Endodermal cell (in vitro differentiated cells): ENCODE results near the gene ASAP2. TPM values are rescaled to one million over a fixed set of nuclear protein-coding genes. Genes with fewer than 3 reads are reported as not detected.

Experiments
- DNase-seq: peaks from one replicate; pipeline ENCODE4 v3.0.0-alpha.2; 2017
- H3K27ac ChIP-seq: 2 replicates; pipeline ENCODE4 v1.5.1; 2013; ENCODE audit warnings: mild to moderate bottlenecking, low read depth, low read length, moderate library complexity
- H3K27me3 ChIP-seq: 2 replicates; pipeline ENCODE4 v1.6.1; 2013; ENCODE audit warnings: mild to moderate bottlenecking, low read length, moderate library complexity; ENCODE audit not compliant: insufficient read depth, control insufficient read depth, poor library complexity, severe bottlenecking
- H3K36me3 ChIP-seq: 2 replicates; pipeline ENCODE4 v1.7.0; 2013; ENCODE audit warnings: mild to moderate bottlenecking, low read length, moderate library complexity; ENCODE audit not compliant: control insufficient read depth, insufficient read depth
- H3K4me1 ChIP-seq: one replicate; pipeline ENCODE4 v1.7.0; 2013; ENCODE audit warnings: low read length; ENCODE audit not compliant: control insufficient read depth, insufficient read depth
- H3K4me3 ChIP-seq: 2 replicates; pipeline ENCODE4 v1.5.1; 2013; ENCODE audit warnings: mild to moderate bottlenecking, low read length, moderate library complexity
- H3K9ac ChIP-seq: 2 replicates; pipeline ENCODE4 v1.6.1; 2013; ENCODE audit warnings: mild to moderate bottlenecking, low read length, moderate library complexity; ENCODE audit not compliant: poor library complexity, severe bottlenecking; ENCODE audit errors: extremely low read depth
- H3K9me3 ChIP-seq: 2 replicates; pipeline ENCODE4 v1.6.1; 2013; ENCODE audit warnings: mild to moderate bottlenecking, low read length, moderate library complexity; ENCODE audit not compliant: control insufficient read depth
- H3K27ac Mint-ChIP-seq: 2 replicates; pipeline ENCODE4 v1.8.0; 2020; ENCODE audit warnings: mixed read lengths
- H3K27me3 Mint-ChIP-seq: 2 replicates; pipeline ENCODE4 v1.8.0; 2021; ENCODE audit warnings: mild to moderate bottlenecking, mixed read lengths; ENCODE audit not compliant: insufficient read depth
- H3K36me3 Mint-ChIP-seq: 2 replicates; pipeline ENCODE4 v1.8.0; 2020; ENCODE audit warnings: low read depth, mixed read lengths
- H3K4me1 Mint-ChIP-seq: 2 replicates; pipeline ENCODE4 v1.8.0; 2020; ENCODE audit warnings: mixed read lengths
- H3K4me3 Mint-ChIP-seq: 2 replicates; pipeline ENCODE4 v1.8.0; 2020; ENCODE audit warnings: mild to moderate bottlenecking, moderate library complexity, mixed read lengths
- H3K9me3 Mint-ChIP-seq: 2 replicates; pipeline ENCODE4 v1.8.0; 2020; ENCODE audit warnings: mild to moderate bottlenecking, mixed read lengths
- WGBS, 2 experiments: methylation state at CpG; one replicate each; pipeline versions ENCODE4 v1.1.5 to v1.1.7; 2013; ENCODE audit warnings: missing lambda C conversion rate in 2 of 2, mixed read lengths in 1 of 2; ENCODE audit not compliant: insufficient coverage in 1 of 2, insufficient read length in 1 of 2; 5-methylcytosine and 5-hydroxymethylcytosine counted together
- total RNA-seq, 2 donors: library from RNA; stranded (reverse); fragmentation: NEBNext Ultra II Directional in 1 of 2; extraction: Animal tissue kit (Norgen Biotek cat#: 25700) in 1 of 2; gene quantifications; 2 replicates in 1 of 2; 3 replicates in 1 of 2; pipeline ENCODE4 v1.2.1, GENCODE V29; 2021
- TF ChIP-seq, protein P1 (sequence below): fragments of 200-600 bp; sonication (generic); conservative IDR thresholded peaks from 2 replicates; pipeline ENCODE4 v1.5.0; 2021; ENCODE audit warnings: antibody characterized with exemption, mild to moderate bottlenecking

Gene ASAP2
- total RNA-seq, 2 donors from 2014 or later = 11.8 to 20.4 TPM

DNA sequence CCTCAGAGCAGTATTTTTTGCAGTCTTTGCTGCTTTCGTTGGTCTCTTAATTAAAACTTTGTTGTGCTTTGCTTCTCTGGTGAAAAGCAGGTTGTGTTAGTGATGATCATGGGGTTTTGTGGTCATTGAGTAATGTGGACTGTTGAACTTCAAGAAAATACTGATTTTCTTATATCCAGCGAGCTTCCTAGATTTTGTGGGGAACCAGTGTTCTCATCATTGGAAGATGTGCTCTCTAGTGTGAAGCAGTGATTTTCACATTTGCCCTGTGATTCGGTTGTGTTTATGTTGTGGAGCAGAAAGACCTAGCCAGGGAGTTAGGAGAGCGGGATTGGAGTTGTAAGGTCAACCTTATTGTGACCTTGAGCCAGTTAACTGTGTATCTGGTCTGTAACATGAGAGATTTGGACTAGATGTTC is 12.4 kb downstream of the ASAP2 start:
- Mint-ChIP-seq H3K27me3 (peaks cover 96% of the 10 kb centered on the region), H3K27ac (no peak overlapping the region), H3K4me1 (peaks cover 25% of the 10 kb centered on the region), H3K36me3 (peaks cover 2% of the 10 kb centered on the region), H3K4me3 (no peak overlapping the region), H3K9me3 (peaks cover 9% of the 10 kb centered on the region)
- Histone ChIP-seq H3K36me3 (no peaks in the 10 kb centered on the region), H3K9ac (no peak overlapping the region), H3K27ac (no peak overlapping the region), H3K9me3 (no peaks in the 10 kb centered on the region), H3K4me1 (peaks cover 3% of the 10 kb centered on the region), H3K27me3 (peaks cover 22% of the 10 kb centered on the region), H3K4me3 (no peak overlapping the region)
- WGBS, 2 experiments = 55 to 71% methylated on average over 3 to 4 of the region's 4 CpGs
- DNase-seq = no peak
- TF ChIP-seq, protein P1, sequence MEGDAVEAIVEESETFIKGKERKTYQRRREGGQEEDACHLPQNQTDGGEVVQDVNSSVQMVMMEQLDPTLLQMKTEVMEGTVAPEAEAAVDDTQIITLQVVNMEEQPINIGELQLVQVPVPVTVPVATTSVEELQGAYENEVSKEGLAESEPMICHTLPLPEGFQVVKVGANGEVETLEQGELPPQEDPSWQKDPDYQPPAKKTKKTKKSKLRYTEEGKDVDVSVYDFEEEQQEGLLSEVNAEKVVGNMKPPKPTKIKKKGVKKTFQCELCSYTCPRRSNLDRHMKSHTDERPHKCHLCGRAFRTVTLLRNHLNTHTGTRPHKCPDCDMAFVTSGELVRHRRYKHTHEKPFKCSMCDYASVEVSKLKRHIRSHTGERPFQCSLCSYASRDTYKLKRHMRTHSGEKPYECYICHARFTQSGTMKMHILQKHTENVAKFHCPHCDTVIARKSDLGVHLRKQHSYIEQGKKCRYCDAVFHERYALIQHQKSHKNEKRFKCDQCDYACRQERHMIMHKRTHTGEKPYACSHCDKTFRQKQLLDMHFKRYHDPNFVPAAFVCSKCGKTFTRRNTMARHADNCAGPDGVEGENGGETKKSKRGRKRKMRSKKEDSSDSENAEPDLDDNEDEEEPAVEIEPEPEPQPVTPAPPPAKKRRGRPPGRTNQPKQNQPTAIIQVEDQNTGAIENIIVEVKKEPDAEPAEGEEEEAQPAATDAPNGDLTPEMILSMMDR = no peak

DNA sequence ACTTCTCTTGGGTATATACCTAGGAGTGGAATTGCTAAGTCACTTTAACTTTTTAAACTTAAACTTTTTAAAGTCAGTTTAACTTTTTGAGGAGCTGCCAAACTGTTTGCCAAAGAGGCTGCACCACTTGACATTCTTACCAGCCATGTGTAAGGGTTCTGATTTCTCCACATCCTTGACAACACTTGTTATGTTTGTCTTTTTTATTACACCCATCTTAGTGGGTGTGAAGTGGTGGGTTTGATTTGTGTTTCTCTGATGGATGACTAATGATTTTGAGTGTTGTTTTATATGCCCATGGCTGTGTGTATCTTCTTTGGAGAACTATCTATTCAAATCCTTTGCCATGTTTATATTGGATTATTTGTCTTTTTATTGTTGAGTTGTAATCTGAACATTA is 13.6 kb downstream of the ASAP2 start:
- H3K36me3 Mint-ChIP-seq = peaks cover 2% of the 10 kb centered on the region

DNA sequence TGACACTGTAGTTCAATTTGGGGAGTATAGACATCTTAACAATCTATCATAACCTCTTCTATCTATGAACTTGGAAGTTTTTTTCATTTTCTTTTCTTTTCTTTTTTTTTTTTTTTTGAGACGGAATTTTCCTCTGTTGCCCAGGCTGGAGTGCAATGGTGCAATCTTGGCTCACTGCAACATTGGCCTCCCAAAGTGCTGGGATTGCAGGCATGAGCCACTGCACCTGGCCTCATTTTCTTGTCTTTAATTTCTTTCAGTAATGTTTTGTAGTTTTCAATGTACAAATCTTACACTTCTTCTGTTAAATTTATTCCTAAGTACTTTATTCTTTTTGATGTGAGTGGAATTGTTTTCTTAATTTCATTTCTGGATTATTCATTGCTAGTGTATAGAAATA is 14.6 kb downstream of the ASAP2 start:
- peaks cover 98% of the 10 kb centered on the region for H3K27me3 Mint-ChIP-seq
- no peaks in the 10 kb centered on the region for H3K36me3 Mint-ChIP-seq

More for the DNA sequence above, 13.6 kb downstream of the ASAP2 start:
- H3K36me3 ChIP-seq = no peaks in the 10 kb centered on the region
- H3K9me3 Mint-ChIP-seq = peaks cover 9% of the 10 kb centered on the region
- H3K27me3 ChIP-seq = peaks cover 22% of the 10 kb centered on the region
- no peak overlapping the region for H3K27ac ChIP-seq
- H3K9me3 ChIP-seq = no peaks in the 10 kb centered on the region
- no peak overlapping the region for H3K27ac Mint-ChIP-seq
- peaks cover 3% of the 10 kb centered on the region for H3K4me1 ChIP-seq
- H3K4me3 ChIP-seq = no peak overlapping the region
- no peak overlapping the region for H3K4me3 Mint-ChIP-seq
- DNase-seq = no peak
- H3K4me1 Mint-ChIP-seq = peaks cover 25% of the 10 kb centered on the region
- no peak overlapping the region for H3K9ac ChIP-seq
- TF ChIP-seq, protein P1 = no peak
- H3K27me3 Mint-ChIP-seq = peaks cover 96% of the 10 kb centered on the region

More for the DNA sequence above, 14.6 kb downstream of the ASAP2 start:
- Histone ChIP-seq H3K27me3 (peaks cover 22% of the 10 kb centered on the region), H3K9ac (no peak overlapping the region), H3K27ac (no peak overlapping the region), H3K9me3 (no peaks in the 10 kb centered on the region), H3K36me3 (no peaks in the 10 kb centered on the region), H3K4me1 (peaks cover 3% of the 10 kb centered on the region), H3K4me3 (no peak overlapping the region)
- H3K4me1 Mint-ChIP-seq = peaks cover 25% of the 10 kb centered on the region
- H3K4me3 Mint-ChIP-seq = no peak overlapping the region
- H3K9me3 Mint-ChIP-seq = peaks cover 9% of the 10 kb centered on the region
- WGBS, 2 experiments = 93% methylated on average over 1 of the region's 1 CpG; no CpG with 5 or more reads in 1 of the 2 experiments
- TF ChIP-seq, protein P1 = no peak
- H3K27ac Mint-ChIP-seq = no peak overlapping the region
- no peak for DNase-seq
